Measurements from ENCODE around the gene PLA2G4F. TPM values are rescaled to one million over a fixed set of nuclear protein-coding genes. Genes with fewer than 3 reads are reported as not detected.

PLA2G4F gene, protein sequence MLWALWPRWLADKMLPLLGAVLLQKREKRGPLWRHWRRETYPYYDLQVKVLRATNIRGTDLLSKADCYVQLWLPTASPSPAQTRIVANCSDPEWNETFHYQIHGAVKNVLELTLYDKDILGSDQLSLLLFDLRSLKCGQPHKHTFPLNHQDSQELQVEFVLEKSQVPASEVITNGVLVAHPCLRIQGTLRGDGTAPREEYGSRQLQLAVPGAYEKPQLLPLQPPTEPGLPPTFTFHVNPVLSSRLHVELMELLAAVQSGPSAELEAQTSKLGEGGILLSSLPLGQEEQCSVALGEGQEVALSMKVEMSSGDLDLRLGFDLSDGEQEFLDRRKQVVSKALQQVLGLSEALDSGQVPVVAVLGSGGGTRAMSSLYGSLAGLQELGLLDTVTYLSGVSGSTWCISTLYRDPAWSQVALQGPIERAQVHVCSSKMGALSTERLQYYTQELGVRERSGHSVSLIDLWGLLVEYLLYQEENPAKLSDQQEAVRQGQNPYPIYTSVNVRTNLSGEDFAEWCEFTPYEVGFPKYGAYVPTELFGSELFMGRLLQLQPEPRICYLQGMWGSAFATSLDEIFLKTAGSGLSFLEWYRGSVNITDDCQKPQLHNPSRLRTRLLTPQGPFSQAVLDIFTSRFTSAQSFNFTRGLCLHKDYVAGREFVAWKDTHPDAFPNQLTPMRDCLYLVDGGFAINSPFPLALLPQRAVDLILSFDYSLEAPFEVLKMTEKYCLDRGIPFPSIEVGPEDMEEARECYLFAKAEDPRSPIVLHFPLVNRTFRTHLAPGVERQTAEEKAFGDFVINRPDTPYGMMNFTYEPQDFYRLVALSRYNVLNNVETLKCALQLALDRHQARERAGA
- total RNA-seq (2022): 0.87 and 2.0 TPM in 2 replicates
- Bru-seq, nascent RNA: percentile 16 among the genes with signal in this experiment
- BruChase-seq, experiment 1, labeled RNA remaining after a 6-hour chase: percentile 16 among the genes with signal in this experiment
- BruChase-seq, experiment 2, labeled RNA remaining after a 2-hour chase: percentile 24 among the genes with signal in this experiment
- long read RNA-seq, partial matches to known transcripts: 0 of 1 reads
- long read RNA-seq, other reads (novel, unspliced or antisense): 1 of 1 reads

DNA sequence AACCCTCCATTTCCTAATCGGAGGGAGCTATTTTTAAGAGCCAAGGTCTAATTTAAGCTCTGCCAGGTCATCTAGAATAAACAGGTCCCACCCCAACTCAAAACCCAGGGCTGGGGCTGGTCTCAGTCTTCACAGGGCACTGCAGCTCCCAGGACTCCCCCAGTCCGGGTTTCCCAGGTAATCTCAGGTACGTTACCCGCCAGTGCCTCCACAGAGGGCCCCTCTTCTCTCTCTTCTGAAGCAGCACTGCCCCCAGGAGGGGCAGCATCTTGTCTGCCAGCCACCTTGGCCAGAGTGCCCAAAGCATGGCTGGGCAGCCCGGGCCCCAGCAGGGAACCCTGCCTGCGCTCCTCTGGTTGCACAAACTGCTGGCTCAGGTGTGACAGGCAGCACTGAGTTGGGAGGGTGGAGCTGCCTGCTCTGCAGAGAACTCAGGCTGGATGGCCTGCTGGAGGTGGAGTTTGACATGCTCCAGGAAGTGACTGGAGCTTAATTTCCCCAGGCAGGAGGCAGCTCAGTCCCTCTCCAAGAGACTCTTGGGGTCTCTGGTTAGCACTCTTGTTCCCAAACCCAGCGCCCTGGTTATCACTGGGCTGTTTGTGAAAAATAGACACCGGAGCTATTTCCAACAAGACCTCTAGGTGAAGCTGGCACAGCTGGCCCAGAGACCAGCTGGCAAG, at the start of gene PLA2G4F:
PLA2G4F (minus strand) TSS at position 394 of the 680 bp plus-strand sequence; CDS start at position 307, 87 bp downstream.
- H3K36me3 Mint-ChIP-seq (ENCODE audit: insufficient read depth, unreplicated experiment): no peaks in the 10 kb centered on the region
- H3K4me3 Mint-ChIP-seq (ENCODE audit: low read depth, unreplicated experiment): peak within 1 kb of the TSS; percentile 46
- TF ChIP-seq, protein P1, sequence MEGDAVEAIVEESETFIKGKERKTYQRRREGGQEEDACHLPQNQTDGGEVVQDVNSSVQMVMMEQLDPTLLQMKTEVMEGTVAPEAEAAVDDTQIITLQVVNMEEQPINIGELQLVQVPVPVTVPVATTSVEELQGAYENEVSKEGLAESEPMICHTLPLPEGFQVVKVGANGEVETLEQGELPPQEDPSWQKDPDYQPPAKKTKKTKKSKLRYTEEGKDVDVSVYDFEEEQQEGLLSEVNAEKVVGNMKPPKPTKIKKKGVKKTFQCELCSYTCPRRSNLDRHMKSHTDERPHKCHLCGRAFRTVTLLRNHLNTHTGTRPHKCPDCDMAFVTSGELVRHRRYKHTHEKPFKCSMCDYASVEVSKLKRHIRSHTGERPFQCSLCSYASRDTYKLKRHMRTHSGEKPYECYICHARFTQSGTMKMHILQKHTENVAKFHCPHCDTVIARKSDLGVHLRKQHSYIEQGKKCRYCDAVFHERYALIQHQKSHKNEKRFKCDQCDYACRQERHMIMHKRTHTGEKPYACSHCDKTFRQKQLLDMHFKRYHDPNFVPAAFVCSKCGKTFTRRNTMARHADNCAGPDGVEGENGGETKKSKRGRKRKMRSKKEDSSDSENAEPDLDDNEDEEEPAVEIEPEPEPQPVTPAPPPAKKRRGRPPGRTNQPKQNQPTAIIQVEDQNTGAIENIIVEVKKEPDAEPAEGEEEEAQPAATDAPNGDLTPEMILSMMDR (IDR thresholded peaks at IDR 0.05; ENCODE audit: unreplicated experiment): no peak
- no peaks in the 10 kb centered on the region for H3K9me3 Mint-ChIP-seq (ENCODE audit: low read depth, unreplicated experiment)
- peak; percentile 49 for DNase-seq
- CTCF ChIA-PET: interaction anchor here (0.5 to 1.6 kb wide), 4 partner anchors 22 to 229 kb away, joined by 3 to 5 read pairs (median 4); no protein-coding TSS in a partner anchor
- intact Hi-C loops (cut with micrococcal nuclease; ENCODE audit: unreplicated experiment): no loop called here
- BruUV-seq (replicated peaks): no TSS peak
- H3K4me1 Mint-ChIP-seq (ENCODE audit: low read depth, unreplicated experiment): no peaks in the 10 kb centered on the region
- no peak within 1 kb of the TSS for H3K27ac Mint-ChIP-seq (ENCODE audit: unreplicated experiment)
- no peaks in the 10 kb centered on the region for H3K27me3 Mint-ChIP-seq (ENCODE audit: unreplicated experiment)

DNA sequence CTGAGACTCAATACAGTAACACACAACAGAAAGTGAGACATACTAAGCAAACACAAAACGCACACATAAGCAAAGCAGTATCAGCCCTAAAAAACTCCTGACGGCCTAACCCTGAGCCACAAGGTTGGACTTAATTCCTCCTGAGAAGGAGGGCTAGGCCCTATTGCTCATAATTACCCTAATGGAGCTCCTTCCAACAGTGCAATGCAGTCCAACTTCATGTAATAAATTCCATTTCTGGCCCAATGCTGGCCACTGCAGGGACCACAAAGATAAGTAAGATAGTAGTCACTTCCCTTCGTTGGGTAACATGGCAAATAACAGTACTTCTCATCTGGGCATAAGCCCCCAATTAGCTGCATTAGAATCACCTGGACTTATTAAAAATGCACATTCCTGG, 47.5 kb upstream of the PLA2G4F start:
- Mint-ChIP-seq H3K4me1 (ENCODE audit: low read depth, unreplicated experiment) (peaks cover 16% of the 10 kb centered on the region), H3K9me3 (ENCODE audit: low read depth, unreplicated experiment) (no peaks in the 10 kb centered on the region), H3K27me3 (ENCODE audit: unreplicated experiment) (no peaks in the 10 kb centered on the region), H3K36me3 (ENCODE audit: insufficient read depth, unreplicated experiment) (peaks cover 11% of the 10 kb centered on the region), H3K27ac (ENCODE audit: unreplicated experiment) (no peak overlapping the region), H3K4me3 (ENCODE audit: low read depth, unreplicated experiment) (no peak overlapping the region)
- DNase-seq: no peak
- CTCF ChIA-PET: no interaction called here
- BruUV-seq (replicated peaks): no TSS peak
- TF ChIP-seq, protein P1 (IDR thresholded peaks at IDR 0.05; ENCODE audit: unreplicated experiment): no peak
- intact Hi-C loops (cut with micrococcal nuclease; ENCODE audit: unreplicated experiment): no loop called here

DNA sequence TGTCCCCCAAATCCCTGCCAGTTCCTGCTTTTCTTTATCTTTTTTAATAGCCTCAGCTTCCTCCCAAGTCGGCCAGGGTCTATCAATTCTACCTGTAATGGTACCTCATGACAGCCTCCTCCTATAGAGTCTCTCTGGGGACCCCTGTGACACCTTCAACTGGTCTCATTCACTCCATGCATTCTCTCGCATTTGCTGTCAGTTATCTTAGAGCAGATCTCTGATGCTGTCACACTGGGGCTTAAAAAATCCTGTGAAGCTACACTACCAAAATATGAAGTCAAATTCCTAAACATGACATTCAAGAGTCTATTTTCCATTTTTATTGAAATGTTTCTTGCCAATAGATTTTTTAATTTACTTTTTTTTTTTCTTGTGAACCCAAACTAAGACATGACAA, 46.2 kb upstream of the PLA2G4F start:
- peaks cover 16% of the 10 kb centered on the region for H3K4me1 Mint-ChIP-seq (ENCODE audit: low read depth, unreplicated experiment)
- no peak overlapping the region for H3K27ac Mint-ChIP-seq (ENCODE audit: unreplicated experiment)
- H3K36me3 Mint-ChIP-seq (ENCODE audit: insufficient read depth, unreplicated experiment): peaks cover 3% of the 10 kb centered on the region
- CTCF ChIA-PET: no interaction called here
- H3K4me3 Mint-ChIP-seq (ENCODE audit: low read depth, unreplicated experiment): no peak overlapping the region
- no TSS peak for BruUV-seq (replicated peaks)
- no peaks in the 10 kb centered on the region for H3K9me3 Mint-ChIP-seq (ENCODE audit: low read depth, unreplicated experiment)
- no peak for DNase-seq
- H3K27me3 Mint-ChIP-seq (ENCODE audit: unreplicated experiment): no peaks in the 10 kb centered on the region
- intact Hi-C loops (cut with micrococcal nuclease; ENCODE audit: unreplicated experiment): no loop called here
- TF ChIP-seq, protein P1 (IDR thresholded peaks at IDR 0.05; ENCODE audit: unreplicated experiment): no peak

DNA sequence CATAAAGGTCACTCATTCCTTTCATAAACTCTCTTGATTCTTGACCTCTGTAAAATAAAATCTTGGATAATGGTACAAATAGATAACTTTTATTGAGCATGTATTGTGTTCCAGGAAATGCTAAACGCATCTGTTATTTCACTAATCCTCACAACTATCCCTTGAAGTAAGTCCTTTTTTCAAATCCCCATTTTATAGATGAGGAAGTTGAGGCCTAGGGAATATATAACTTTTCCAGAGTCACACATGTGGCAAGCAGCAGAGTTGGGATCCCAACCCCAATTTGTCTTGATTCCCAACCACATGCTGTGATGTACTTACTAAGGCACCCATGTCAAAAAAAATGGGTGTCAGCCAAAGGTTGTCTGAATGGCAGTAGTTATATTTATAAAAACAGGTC, 45.4 kb upstream of the PLA2G4F start:
- no TSS peak for BruUV-seq (replicated peaks)
- H3K36me3 Mint-ChIP-seq (ENCODE audit: insufficient read depth, unreplicated experiment): no peaks in the 10 kb centered on the region
- TF ChIP-seq, protein P1 (IDR thresholded peaks at IDR 0.05; ENCODE audit: unreplicated experiment): no peak

More for the DNA sequence above, 45.4 kb upstream of the PLA2G4F start:
- intact Hi-C loops (cut with micrococcal nuclease; ENCODE audit: unreplicated experiment): no loop called here
- CTCF ChIA-PET: no interaction called here
- Mint-ChIP-seq H3K4me1 (ENCODE audit: low read depth, unreplicated experiment) (peaks cover 16% of the 10 kb centered on the region), H3K9me3 (ENCODE audit: low read depth, unreplicated experiment) (no peaks in the 10 kb centered on the region), H3K4me3 (ENCODE audit: low read depth, unreplicated experiment) (no peak overlapping the region), H3K27ac (ENCODE audit: unreplicated experiment) (no peak overlapping the region), H3K27me3 (ENCODE audit: unreplicated experiment) (no peaks in the 10 kb centered on the region)
- no peak for DNase-seq

All from Calu3 (cell line).